H9 (cell line): ENCODE results near the gene DCBLD1. TPM values are rescaled to one million over a fixed set of nuclear protein-coding genes. Genes with fewer than 3 reads are reported as not detected.

Experiments used
- DNase-seq: peaks from one replicate; pipeline ENCODE4 v3.0.0-alpha.2; 2017
- H2AFZ ChIP-seq: one replicate; pipeline ENCODE4 v1.6.1; 2013; ENCODE audit warnings: mild to moderate bottlenecking, low read length, control low read depth, moderate library complexity
- H2AK5ac ChIP-seq: 2 replicates; pipeline ENCODE4 v1.6.1; 2013; ENCODE audit warnings: low read length, control low read depth, mixed read lengths; ENCODE audit not compliant: insufficient read length
- H2BK120ac ChIP-seq: one replicate; pipeline ENCODE4 v1.6.1; 2013; ENCODE audit warnings: low read depth, mild to moderate bottlenecking, low read length, control low read depth, inconsistent platforms; ENCODE audit not compliant: poor library complexity, severe bottlenecking
- H2BK12ac ChIP-seq: 2 replicates; pipeline ENCODE4 v1.6.1; 2013; ENCODE audit warnings: low read length, control low read depth, mixed read lengths, low read depth; ENCODE audit not compliant: insufficient read length
- H2BK15ac ChIP-seq: 2 replicates; pipeline ENCODE4 v1.6.1; 2013; ENCODE audit warnings: low read depth, low read length, control low read depth
- H2BK20ac ChIP-seq: one replicate; pipeline ENCODE4 v1.6.1; 2013; ENCODE audit warnings: low read depth, mild to moderate bottlenecking, low read length, control low read depth, inconsistent platforms; ENCODE audit not compliant: poor library complexity, severe bottlenecking
- H2BK5ac ChIP-seq: 2 replicates; pipeline ENCODE4 v1.6.1; 2013; ENCODE audit warnings: low read length, control low read depth, mixed read lengths; ENCODE audit not compliant: insufficient read length
- H3K14ac ChIP-seq: 2 replicates; pipeline ENCODE4 v1.6.1; 2013; ENCODE audit warnings: low read length, control low read depth; ENCODE audit not compliant: insufficient read depth
- H3K18ac ChIP-seq: 2 replicates; pipeline ENCODE4 v1.6.1; 2013; ENCODE audit warnings: low read depth, mild to moderate bottlenecking, mixed read lengths, low read length, control low read depth; ENCODE audit not compliant: insufficient read length
- H3K23ac ChIP-seq: 2 replicates; pipeline ENCODE4 v1.6.1; 2013; ENCODE audit warnings: low read length, control low read depth, mixed read lengths, low read depth; ENCODE audit not compliant: insufficient read length
- H3K23me2 ChIP-seq: 2 replicates; pipeline ENCODE4 v1.6.1; 2013; ENCODE audit warnings: low read depth, mild to moderate bottlenecking, mixed read lengths, low read length, control low read depth; ENCODE audit not compliant: insufficient read length, poor library complexity, severe bottlenecking
- H3K27ac ChIP-seq: 2 replicates; pipeline ENCODE4 v1.5.1; 2013; ENCODE audit warnings: low read length, control low read depth, mixed read lengths, low read depth; ENCODE audit not compliant: insufficient read length
- H3K27me3 ChIP-seq: 2 replicates; pipeline ENCODE4 v1.6.1; 2013; ENCODE audit warnings: low read length, control low read depth, inconsistent platforms; ENCODE audit not compliant: insufficient read depth
- H3K4ac ChIP-seq: 2 replicates; pipeline ENCODE4 v1.6.1; 2013; ENCODE audit warnings: low read depth, mild to moderate bottlenecking, control low read depth, inconsistent platforms, low read length, moderate library complexity
- H3K4me1 ChIP-seq: 2 replicates; pipeline ENCODE4 v1.6.1; 2013; ENCODE audit warnings: low read length, control low read depth, inconsistent platforms; ENCODE audit not compliant: insufficient read depth
- H3K4me2 ChIP-seq: 2 replicates; pipeline ENCODE4 v1.6.1; 2013; ENCODE audit warnings: low read length, control low read depth, mixed read lengths; ENCODE audit not compliant: insufficient read length, insufficient read depth
- H3K56ac ChIP-seq: 2 replicates; pipeline ENCODE4 v1.6.1; 2013; ENCODE audit warnings: low read depth, mild to moderate bottlenecking, mixed read lengths, low read length, control low read depth; ENCODE audit not compliant: insufficient read length
- H3K79me1 ChIP-seq: 2 replicates; pipeline ENCODE4 v1.6.1; 2013; ENCODE audit warnings: low read depth, mild to moderate bottlenecking, moderate library complexity, low read length, control low read depth, inconsistent platforms; ENCODE audit not compliant: insufficient read depth, poor library complexity, severe bottlenecking
- H3K79me2 ChIP-seq: 2 replicates; pipeline ENCODE4 v1.6.1; 2013; ENCODE audit warnings: low read length, control low read depth, inconsistent platforms; ENCODE audit not compliant: insufficient read depth
- H3K9ac ChIP-seq: 2 replicates; pipeline ENCODE4 v1.6.1; 2013; ENCODE audit warnings: low read length, control low read depth, mixed read lengths; ENCODE audit not compliant: insufficient read length; ENCODE audit errors: extremely low read depth
- H3K9me3 ChIP-seq: one replicate; pipeline ENCODE4 v1.6.1; 2013; ENCODE audit warnings: low read depth, low read length, inconsistent platforms; ENCODE audit not compliant: control insufficient read depth
- H3T11ph ChIP-seq: one replicate; pipeline ENCODE4 v1.6.1; 2013; ENCODE audit warnings: mild to moderate bottlenecking, low read length, control low read depth, inconsistent platforms
- H4K20me1 ChIP-seq: one replicate; pipeline ENCODE4 v1.6.1; 2013; ENCODE audit not compliant: control insufficient read depth, insufficient read length, insufficient read depth
- H4K5ac ChIP-seq: 2 replicates; pipeline ENCODE4 v1.6.1; 2013; ENCODE audit warnings: low read depth, mild to moderate bottlenecking, mixed read lengths, low read length, control low read depth; ENCODE audit not compliant: insufficient read length
- H4K8ac ChIP-seq: replicated peaks from 2 replicates; pipeline ENCODE4 v1.6.1; 2013; ENCODE audit warnings: low read length, control low read depth, mixed read lengths, low read depth; ENCODE audit not compliant: insufficient read length
- H4K91ac ChIP-seq: 2 replicates; pipeline ENCODE4 v1.6.1; 2013; ENCODE audit warnings: low read depth, mild to moderate bottlenecking, moderate library complexity, mixed read lengths, low read length, control low read depth; ENCODE audit not compliant: insufficient read length
- H3K27ac Mint-ChIP-seq, 3 experiments: 2 replicates in 2 of 3; 3 replicates in 1 of 3; pipeline ENCODE4 v1.8.0; 2020 to 2021; ENCODE audit warnings: mixed read lengths in 3 of 3, mild to moderate bottlenecking in 1 of 3, moderate library complexity in 1 of 3
- H3K27me3 Mint-ChIP-seq: 2 replicates; pipeline ENCODE4 v1.8.0; 2021; ENCODE audit warnings: low read depth, mild to moderate bottlenecking, moderate library complexity, mixed read lengths
- H3K36me3 Mint-ChIP-seq, 3 experiments: 2 replicates in 2 of 3; 3 replicates in 1 of 3; pipeline ENCODE4 v1.8.0; 2020 to 2021; ENCODE audit warnings: low read depth in 3 of 3, mixed read lengths in 3 of 3; ENCODE audit not compliant: insufficient read depth in 1 of 3
- H3K4me1 Mint-ChIP-seq, 2 experiments: 2 replicates each; pipeline ENCODE4 v1.8.0; 2020; ENCODE audit warnings: mixed read lengths in 2 of 2
- H3K4me3 Mint-ChIP-seq, 2 experiments: 2 replicates in 1 of 2; 3 replicates in 1 of 2; pipeline ENCODE4 v1.8.0; 2020 to 2021; ENCODE audit warnings: mild to moderate bottlenecking in 2 of 2, mixed read lengths in 2 of 2, moderate library complexity in 1 of 2
- H3K9me3 Mint-ChIP-seq, 2 experiments: 2 replicates in 1 of 2; 3 replicates in 1 of 2; pipeline ENCODE4 v1.8.0; 2020; ENCODE audit warnings: mild to moderate bottlenecking in 2 of 2, mixed read lengths in 2 of 2, moderate library complexity in 1 of 2
- CTCF ChIP-seq: fragments of 200-600 bp; sonication (generic); conservative IDR thresholded peaks from 3 replicates; pipeline ENCODE4 v1.8.0; 2021; ENCODE audit warnings: antibody characterized with exemption, mild to moderate bottlenecking
- WGBS: extraction: QIAGEN DNeasy Blood & Tissue Kit; methylation state at CpG from one replicate; pipeline ENCODE4 v1.1.7; 2013; ENCODE audit warnings: missing lambda C conversion rate, low lambda C conversion rate, mixed read lengths; ENCODE audit not compliant: insufficient read length; ENCODE audit errors: extremely low coverage; 5-methylcytosine and 5-hydroxymethylcytosine counted together
- total RNA-seq: library from RNA; stranded (reverse); gene quantifications from 2 replicates; pipeline ENCODE4 v1.2.1, GENCODE V29; 2021

DCBLD1 gene
- total RNA-seq, 1 experiment from 2014 or later = 10.1 TPM

- no peak overlapping the region for H3K27ac Mint-ChIP-seq
- no peak overlapping the region for H3T11ph ChIP-seq
- no peaks in the 10 kb centered on the region for H3K79me2 ChIP-seq
- peak; percentile 43 for DNase-seq
- H3K14ac ChIP-seq = no peak overlapping the region
- H3K23me2 ChIP-seq = no peaks in the 10 kb centered on the region
- no peaks in the 10 kb centered on the region for H3K9me3 ChIP-seq
- H3K36me3 Mint-ChIP-seq = no peaks in the 10 kb centered on the region
- no peak overlapping the region for H4K8ac ChIP-seq
- H3K23ac ChIP-seq = no peak overlapping the region
- no peak overlapping the region for H3K9ac ChIP-seq
- H3K56ac ChIP-seq = no peak overlapping the region
- H2BK20ac ChIP-seq = no peak overlapping the region
- peaks cover 24 to 36% of the 10 kb centered on the region in 2 experiments for H3K4me1 Mint-ChIP-seq
- no peak overlapping the region for H2BK120ac ChIP-seq
- H4K5ac ChIP-seq = no peak overlapping the region
- no peaks in the 10 kb centered on the region; a peak in 1 of 5 replicates for H3K9me3 Mint-ChIP-seq
- H3K27ac ChIP-seq = no peak overlapping the region
- H3K18ac ChIP-seq = no peak overlapping the region
- no peaks in the 10 kb centered on the region for H3K79me1 ChIP-seq
- TF ChIP-seq CTCF = peak; percentile 52; the same call in 2 of the 3 replicates
- WGBS = no CpG with 5 or more reads among the region's 4 CpGs
- H2BK15ac ChIP-seq = no peak overlapping the region
- H2BK5ac ChIP-seq = no peak overlapping the region
- no peak overlapping the region for H3K4me3 Mint-ChIP-seq
- no peaks in the 10 kb centered on the region for H4K20me1 ChIP-seq
- peaks cover 11% of the 10 kb centered on the region; the same call in 1 of the 2 replicates for H3K27me3 ChIP-seq
- H3K27me3 Mint-ChIP-seq = peaks cover 19% of the 10 kb centered on the region
- no peak overlapping the region for H3K4ac ChIP-seq
- H2AK5ac ChIP-seq = no peak overlapping the region
- no peak overlapping the region for H4K91ac ChIP-seq
- no peak overlapping the region for H2AFZ ChIP-seq
- H2BK12ac ChIP-seq = no peak overlapping the region
- H3K4me2 ChIP-seq = no peak overlapping the region
- no peaks in the 10 kb centered on the region; the same call in 1 of the 2 replicates for H3K4me1 ChIP-seq
These were observed 4.3 kb upstream of the DCBLD1 start for GRCh38 chr6:117477988-117478852.
